SIG-M5 treated with dmso at 0.1 percent for 504 hours (cell line): ENCODE results near the gene FAM110D.

Experiments used
- DNase-seq: peaks from one replicate; lab custom pipeline; 2025; ENCODE audit not compliant: unreplicated experiment; lab: John Stamatoyannopoulos, UW

FAM110D gene

GRCh38 chr1:26158908-26159742 lies at the start of gene FAM110D:
Gene FAM110D (plus strand): TSS chr1:26159079. CDS start chr1:26161292, 2,213 bp downstream.
- no peak for DNase-seq

GRCh38 chr1:26109229-26110164 lies 49.4 kb upstream of the FAM110D start:
- no peak for DNase-seq

- DNase-seq = peak; percentile 22
Measured at GRCh38 chr1:26110731-26111529, 47.9 kb upstream of the FAM110D start.

- DNase-seq = peak; percentile 83
Measured at GRCh38 chr1:26111530-26112406, 47.1 kb upstream of the FAM110D start, which contains the start of gene PDIK1L. Gene PDIK1L (plus strand): TSS chr1:26111824. CDS start chr1:26114309, 2,485 bp downstream.

- peak; percentile 34 for DNase-seq
Measured at GRCh38 chr1:26112407-26112775, 46.5 kb upstream of the FAM110D start.

GRCh38 chr1:26114165-26114927 lies 44.5 kb upstream of the FAM110D start:
- no peak for DNase-seq

- peak; percentile 48 for DNase-seq
Measured at GRCh38 chr1:26119892-26120608, 38.8 kb upstream of the FAM110D start.

GRCh38 chr1:26121854-26122773 lies 36.8 kb upstream of the FAM110D start:
- no peak for DNase-seq

- DNase-seq = no peak
Measured at GRCh38 chr1:26122988-26123973, 35.6 kb upstream of the FAM110D start.

GRCh38 chr1:26124418-26125331 lies 34.2 kb upstream of the FAM110D start:
- no peak for DNase-seq

GRCh38 chr1:26125382-26125781 lies 33.5 kb upstream of the FAM110D start:
- no peak for DNase-seq

GRCh38 chr1:26125946-26126320 lies 32.9 kb upstream of the FAM110D start:
- no peak for DNase-seq

- DNase-seq = peak; percentile 97
Measured at GRCh38 chr1:26126321-26127084, 32.4 kb upstream of the FAM110D start.
